ENCODE data around the gene EYS. TPM values are rescaled to one million over a fixed set of nuclear protein-coding genes. Genes with fewer than 3 reads are reported as not detected.

Gene EYS
- total RNA-seq, 1 experiment from 2014 or later: not detected

DNA sequence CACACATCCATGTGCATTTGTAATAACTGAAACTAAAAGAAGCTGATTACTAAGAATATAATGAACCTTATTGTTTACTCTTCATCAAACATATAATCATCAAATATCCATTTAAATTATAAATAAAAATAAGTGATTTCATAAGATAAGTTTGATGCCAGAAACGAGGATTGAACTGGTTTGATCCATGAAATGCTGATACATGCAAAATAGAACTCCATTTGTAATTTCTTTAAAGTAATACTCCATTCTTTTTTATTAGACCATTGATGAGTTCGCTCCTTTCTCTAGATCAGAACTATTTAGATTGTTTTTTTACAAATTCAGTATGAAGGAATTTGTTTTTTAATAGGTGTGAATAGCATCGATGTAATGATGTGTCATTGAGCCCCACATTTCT lies 57.6 kb downstream of the EYS start:
- Histone ChIP-seq H2AFZ (ENCODE audit: low read depth, low read length, poor library complexity, severe bottlenecking) (no peak overlapping the region), H3K27me3 (ENCODE audit: insufficient read depth, low read length) (no peaks in the 10 kb centered on the region), H3K9me2 (ENCODE audit: insufficient read depth) (no peaks in the 10 kb centered on the region), H4K20me1 (ENCODE audit: insufficient read depth) (no peaks in the 10 kb centered on the region), H3K4me1 (ENCODE audit: control insufficient read depth in 1 of 2, insufficient read depth in 2 of 2, low read length in 2 of 2) (no peaks in the 10 kb centered on the region), H3K4me2 (ENCODE audit: low read length) (no peak overlapping the region), H3K9ac (ENCODE audit: low read length) (no peak overlapping the region), H3K79me2 (ENCODE audit: insufficient read depth, low read length) (no peaks in the 10 kb centered on the region), H3K36me3 (ENCODE audit: control insufficient read depth in 1 of 2, insufficient read depth in 2 of 2, low read length in 2 of 2) (no peaks in the 10 kb centered on the region), H3K4me3 (replicated peaks in 1 of 2; ENCODE audit: low read depth in 1 of 2, low read length in 2 of 2) (no peak overlapping the region), H3K9me3 (ENCODE audit: control insufficient read depth in 1 of 2, insufficient read depth in 1 of 2, low read depth in 1 of 2, low read length in 2 of 2) (peaks cover 6 to 12% of the 10 kb centered on the region in 2 experiments; a peak in 2 of 4 replicates), H3K27ac (ENCODE audit: low read depth, low read length) (no peak overlapping the region)
- ATAC-seq (no peak), DNase-seq (ENCODE audit: low read depth, low spot score) (no peak)
- BruUV-seq (replicated peaks): no TSS peak
- TF ChIP-seq, protein P1, sequence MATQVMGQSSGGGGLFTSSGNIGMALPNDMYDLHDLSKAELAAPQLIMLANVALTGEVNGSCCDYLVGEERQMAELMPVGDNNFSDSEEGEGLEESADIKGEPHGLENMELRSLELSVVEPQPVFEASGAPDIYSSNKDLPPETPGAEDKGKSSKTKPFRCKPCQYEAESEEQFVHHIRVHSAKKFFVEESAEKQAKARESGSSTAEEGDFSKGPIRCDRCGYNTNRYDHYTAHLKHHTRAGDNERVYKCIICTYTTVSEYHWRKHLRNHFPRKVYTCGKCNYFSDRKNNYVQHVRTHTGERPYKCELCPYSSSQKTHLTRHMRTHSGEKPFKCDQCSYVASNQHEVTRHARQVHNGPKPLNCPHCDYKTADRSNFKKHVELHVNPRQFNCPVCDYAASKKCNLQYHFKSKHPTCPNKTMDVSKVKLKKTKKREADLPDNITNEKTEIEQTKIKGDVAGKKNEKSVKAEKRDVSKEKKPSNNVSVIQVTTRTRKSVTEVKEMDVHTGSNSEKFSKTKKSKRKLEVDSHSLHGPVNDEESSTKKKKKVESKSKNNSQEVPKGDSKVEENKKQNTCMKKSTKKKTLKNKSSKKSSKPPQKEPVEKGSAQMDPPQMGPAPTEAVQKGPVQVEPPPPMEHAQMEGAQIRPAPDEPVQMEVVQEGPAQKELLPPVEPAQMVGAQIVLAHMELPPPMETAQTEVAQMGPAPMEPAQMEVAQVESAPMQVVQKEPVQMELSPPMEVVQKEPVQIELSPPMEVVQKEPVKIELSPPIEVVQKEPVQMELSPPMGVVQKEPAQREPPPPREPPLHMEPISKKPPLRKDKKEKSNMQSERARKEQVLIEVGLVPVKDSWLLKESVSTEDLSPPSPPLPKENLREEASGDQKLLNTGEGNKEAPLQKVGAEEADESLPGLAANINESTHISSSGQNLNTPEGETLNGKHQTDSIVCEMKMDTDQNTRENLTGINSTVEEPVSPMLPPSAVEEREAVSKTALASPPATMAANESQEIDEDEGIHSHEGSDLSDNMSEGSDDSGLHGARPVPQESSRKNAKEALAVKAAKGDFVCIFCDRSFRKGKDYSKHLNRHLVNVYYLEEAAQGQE (IDR thresholded peaks at IDR 0.05; ENCODE audit: low read depth): no peak
- TF ChIP-seq, protein P2, sequence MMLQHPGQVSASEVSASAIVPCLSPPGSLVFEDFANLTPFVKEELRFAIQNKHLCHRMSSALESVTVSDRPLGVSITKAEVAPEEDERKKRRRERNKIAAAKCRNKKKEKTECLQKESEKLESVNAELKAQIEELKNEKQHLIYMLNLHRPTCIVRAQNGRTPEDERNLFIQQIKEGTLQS (IDR thresholded peaks at IDR 0.05): no peak
- TF ChIP-seq POLR2AphosphoS5 (IDR thresholded peaks at IDR 0.05; ENCODE audit: low read depth, low read length) (no peak), RAD21 (IDR thresholded peaks at IDR 0.05; ENCODE audit: low read depth) (no peak)
- ChIA-PET CTCF (no interaction called here), RAD21 (ENCODE audit: low non-redundant PET in 1 of 2, low total read pairs in 2 of 2, uncharacterized antibody in 2 of 2, unreplicated experiment in 2 of 2) (no interaction called here), POLR2A (no interaction called here)
- intact Hi-C loops (cut with micrococcal nuclease): no loop called here

DNA sequence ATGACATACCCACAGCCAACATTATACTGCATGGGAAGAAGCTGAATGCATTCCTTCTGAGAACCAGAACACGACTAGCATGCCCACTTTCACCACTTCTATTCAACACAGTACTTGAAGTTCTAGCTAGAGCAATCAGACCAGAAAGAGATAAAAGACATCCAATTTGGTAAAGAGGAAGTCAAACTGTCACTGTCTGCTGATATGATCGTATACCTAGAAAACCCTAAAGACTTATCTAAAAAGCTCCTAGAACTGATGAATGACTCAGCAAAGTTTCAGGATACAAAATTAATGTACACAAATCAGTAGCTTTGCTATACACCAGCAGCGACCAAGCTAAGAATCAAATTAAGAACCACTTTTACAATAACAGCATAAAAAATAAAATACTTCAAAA lies 60.5 kb downstream of the EYS start:
- Histone ChIP-seq H3K4me3 (replicated peaks in 1 of 2; ENCODE audit: low read depth in 1 of 2, low read length in 2 of 2) (no peak overlapping the region), H3K9me3 (ENCODE audit: control insufficient read depth in 1 of 2, insufficient read depth in 1 of 2, low read depth in 1 of 2, low read length in 2 of 2) (peaks cover 6 to 18% of the 10 kb centered on the region in 2 experiments; a peak in 3 of 4 replicates), H3K9me2 (ENCODE audit: insufficient read depth) (no peaks in the 10 kb centered on the region), H3K4me1 (ENCODE audit: control insufficient read depth in 1 of 2, insufficient read depth in 2 of 2, low read length in 2 of 2) (no peaks in the 10 kb centered on the region), H3K27me3 (ENCODE audit: insufficient read depth, low read length) (no peaks in the 10 kb centered on the region), H3K9ac (ENCODE audit: low read length) (no peak overlapping the region), H3K36me3 (ENCODE audit: control insufficient read depth in 1 of 2, insufficient read depth in 2 of 2, low read length in 2 of 2) (no peaks in the 10 kb centered on the region), H3K27ac (ENCODE audit: low read depth, low read length) (no peak overlapping the region), H3K4me2 (ENCODE audit: low read length) (no peak overlapping the region), H4K20me1 (ENCODE audit: insufficient read depth) (no peaks in the 10 kb centered on the region), H2AFZ (ENCODE audit: low read depth, low read length, poor library complexity, severe bottlenecking) (no peak overlapping the region), H3K79me2 (ENCODE audit: insufficient read depth, low read length) (no peaks in the 10 kb centered on the region)
- intact Hi-C loops (cut with micrococcal nuclease): no loop called here
- RAD21 ChIA-PET (ENCODE audit: low non-redundant PET in 1 of 2, low total read pairs in 2 of 2, uncharacterized antibody in 2 of 2, unreplicated experiment in 2 of 2): no interaction called here
- no TSS peak for BruUV-seq (replicated peaks)
- DNase-seq (ENCODE audit: low read depth, low spot score) (no peak), ATAC-seq (no peak)
- POLR2A ChIA-PET: no interaction called here
- CTCF ChIA-PET: no interaction called here
- TF ChIP-seq CBX3 (IDR thresholded peaks at IDR 0.05; ENCODE audit: low read depth) (no peak), SRF (IDR thresholded peaks at IDR 0.05; ENCODE audit: low read depth) (no peak), ZNF274 (IDR thresholded peaks at IDR 0.05; ENCODE audit: low read depth, low read length) (no peak), POLR2AphosphoS5 (IDR thresholded peaks at IDR 0.05; ENCODE audit: low read depth, low read length) (no peak), YY1 (IDR thresholded peaks at IDR 0.05; ENCODE audit: extremely low read depth, insufficient replicate concordance, low read depth, low read length) (no peak), EZH2phosphoT487 (IDR thresholded peaks at IDR 0.05; ENCODE audit: borderline replicate concordance) (no peak), ELF1 (IDR thresholded peaks at IDR 0.05; ENCODE audit: borderline replicate concordance, low read depth) (no peak), RAD21 (IDR thresholded peaks at IDR 0.05; ENCODE audit: low read depth) (no peak), JUND (IDR thresholded peaks at IDR 0.05) (no peak), SP1 (IDR thresholded peaks at IDR 0.05; ENCODE audit: low read depth) (no peak), POLR2A (IDR thresholded peaks at IDR 0.05; ENCODE audit: borderline replicate concordance, extremely low read depth, insufficient read depth, insufficient read length) (no peak), ZFX (IDR thresholded peaks at IDR 0.05) (no peak), TCF7L2 (IDR thresholded peaks at IDR 0.05; ENCODE audit: borderline replicate concordance, extremely low read depth, insufficient read depth, insufficient read length) (no peak), EZH2 (IDR thresholded peaks at IDR 0.05) (no peak), EGR1 (IDR thresholded peaks at IDR 0.05; ENCODE audit: low read depth) (no peak)
- TF ChIP-seq, protein P2 (IDR thresholded peaks at IDR 0.05): no peak
